ENCODE data around the gene PERCC1.

Gene PERCC1

DNA sequence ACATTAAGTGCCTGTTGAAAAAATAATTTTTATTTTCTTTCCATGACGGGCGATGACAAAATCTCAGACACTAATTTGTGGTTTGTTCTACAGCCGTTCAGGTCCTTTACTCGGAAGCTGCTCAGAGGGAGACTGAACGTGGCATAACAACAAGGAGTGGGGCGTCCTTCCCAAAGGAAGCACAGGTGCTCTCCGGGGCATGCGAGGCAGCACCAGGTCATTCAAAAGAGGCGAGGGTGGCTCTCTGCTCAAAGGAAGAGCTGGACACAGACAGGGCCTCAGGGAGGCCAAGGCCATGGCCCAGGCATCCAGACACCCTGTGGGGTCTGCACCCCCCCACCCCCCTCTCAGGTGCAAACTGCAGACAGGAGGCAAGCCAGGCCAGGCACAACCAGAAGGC lies 32.5 kb upstream of the PERCC1 start:
- no peak for DNase-seq (ENCODE audit: low read depth)
- no peak overlapping the region for H3K4me3 ChIP-seq (replicated peaks; ENCODE audit: low read depth, low read length)
- TF ChIP-seq, protein P1, sequence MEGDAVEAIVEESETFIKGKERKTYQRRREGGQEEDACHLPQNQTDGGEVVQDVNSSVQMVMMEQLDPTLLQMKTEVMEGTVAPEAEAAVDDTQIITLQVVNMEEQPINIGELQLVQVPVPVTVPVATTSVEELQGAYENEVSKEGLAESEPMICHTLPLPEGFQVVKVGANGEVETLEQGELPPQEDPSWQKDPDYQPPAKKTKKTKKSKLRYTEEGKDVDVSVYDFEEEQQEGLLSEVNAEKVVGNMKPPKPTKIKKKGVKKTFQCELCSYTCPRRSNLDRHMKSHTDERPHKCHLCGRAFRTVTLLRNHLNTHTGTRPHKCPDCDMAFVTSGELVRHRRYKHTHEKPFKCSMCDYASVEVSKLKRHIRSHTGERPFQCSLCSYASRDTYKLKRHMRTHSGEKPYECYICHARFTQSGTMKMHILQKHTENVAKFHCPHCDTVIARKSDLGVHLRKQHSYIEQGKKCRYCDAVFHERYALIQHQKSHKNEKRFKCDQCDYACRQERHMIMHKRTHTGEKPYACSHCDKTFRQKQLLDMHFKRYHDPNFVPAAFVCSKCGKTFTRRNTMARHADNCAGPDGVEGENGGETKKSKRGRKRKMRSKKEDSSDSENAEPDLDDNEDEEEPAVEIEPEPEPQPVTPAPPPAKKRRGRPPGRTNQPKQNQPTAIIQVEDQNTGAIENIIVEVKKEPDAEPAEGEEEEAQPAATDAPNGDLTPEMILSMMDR (IDR thresholded peaks at IDR 0.05; ENCODE audit: low read length, missing control alignments): no peak

DNA sequence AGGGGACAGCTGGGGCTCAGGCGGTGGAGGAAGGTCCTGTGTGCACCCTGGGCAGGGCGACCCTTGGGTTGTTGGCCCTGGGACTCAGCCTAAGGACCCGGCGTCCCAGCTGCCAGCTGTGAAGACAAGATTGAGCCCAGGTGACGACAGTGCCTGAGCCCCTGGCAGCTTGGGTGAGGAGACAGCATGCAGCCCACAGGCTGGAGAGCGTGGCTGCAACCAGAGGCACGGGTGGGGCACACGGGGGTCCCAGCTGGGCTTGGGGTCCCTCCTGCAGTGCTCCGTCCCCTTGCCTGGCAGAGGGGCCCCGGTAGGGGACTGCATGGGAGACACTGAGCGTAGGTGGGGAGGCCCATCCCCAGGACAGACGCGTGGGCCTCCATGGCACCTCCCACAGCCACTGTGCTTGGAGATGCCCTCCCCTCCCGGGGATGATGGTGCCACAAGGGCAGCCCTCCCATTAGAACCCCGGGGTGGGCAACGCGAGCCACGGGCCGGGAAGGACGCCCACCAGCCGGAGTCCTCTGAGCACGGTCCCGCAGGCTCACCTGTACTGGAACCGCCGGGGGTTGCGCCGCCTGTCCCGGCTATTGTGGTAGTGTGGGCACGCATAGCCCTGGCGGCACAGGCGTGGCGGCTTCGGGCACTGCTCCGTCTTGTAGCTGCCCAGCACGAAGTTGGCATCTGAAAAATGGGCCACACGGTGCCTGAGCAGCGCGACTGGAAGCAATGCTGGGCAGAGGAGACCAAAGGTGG lies 31.9 kb upstream of the PERCC1 start:
- H3K4me3 ChIP-seq (replicated peaks; ENCODE audit: low read depth, low read length): no peak overlapping the region
- no peak for DNase-seq (ENCODE audit: low read depth)
- TF ChIP-seq, protein P1 (IDR thresholded peaks at IDR 0.05; ENCODE audit: low read length, missing control alignments): no peak

DNA sequence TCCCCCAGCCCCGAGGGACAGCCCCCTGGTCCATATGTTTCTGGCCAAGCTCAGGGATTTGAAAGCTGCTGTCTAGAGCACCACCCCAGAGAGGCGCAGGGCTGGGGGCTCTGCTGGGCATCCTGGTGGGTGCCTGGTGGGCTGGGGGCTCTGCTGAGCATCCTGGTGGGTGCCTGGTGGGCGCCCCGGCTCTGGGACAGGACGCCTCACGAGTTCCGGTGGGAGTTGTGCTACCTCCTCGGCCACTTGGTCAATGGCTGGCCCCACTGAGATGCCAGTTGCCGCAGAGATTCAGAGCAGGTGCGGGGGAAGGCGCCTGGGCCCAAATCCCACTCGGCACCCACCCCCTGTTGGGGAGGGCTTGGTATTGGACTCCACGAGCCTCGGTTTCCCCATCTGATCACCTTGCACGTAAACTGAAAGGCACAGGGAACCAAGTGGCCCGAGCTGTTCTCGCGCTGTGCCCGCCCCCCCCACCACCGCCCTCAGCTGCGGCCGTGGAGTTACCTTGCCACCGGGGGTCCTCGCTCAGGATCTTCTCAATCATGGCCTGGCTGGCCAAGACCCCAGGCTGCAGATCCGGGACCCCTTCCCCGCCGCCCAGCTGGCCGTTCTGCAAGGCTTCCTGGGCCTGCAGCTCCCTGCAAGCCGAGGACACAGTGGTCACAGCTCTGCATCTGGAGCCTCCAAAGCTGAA lies 29.7 kb upstream of the PERCC1 start:
- H3K4me3 ChIP-seq (replicated peaks; ENCODE audit: low read depth, low read length): no peak overlapping the region
- no peak for DNase-seq (ENCODE audit: low read depth)
- TF ChIP-seq, protein P1 (IDR thresholded peaks at IDR 0.05; ENCODE audit: low read length, missing control alignments): no peak

DNA sequence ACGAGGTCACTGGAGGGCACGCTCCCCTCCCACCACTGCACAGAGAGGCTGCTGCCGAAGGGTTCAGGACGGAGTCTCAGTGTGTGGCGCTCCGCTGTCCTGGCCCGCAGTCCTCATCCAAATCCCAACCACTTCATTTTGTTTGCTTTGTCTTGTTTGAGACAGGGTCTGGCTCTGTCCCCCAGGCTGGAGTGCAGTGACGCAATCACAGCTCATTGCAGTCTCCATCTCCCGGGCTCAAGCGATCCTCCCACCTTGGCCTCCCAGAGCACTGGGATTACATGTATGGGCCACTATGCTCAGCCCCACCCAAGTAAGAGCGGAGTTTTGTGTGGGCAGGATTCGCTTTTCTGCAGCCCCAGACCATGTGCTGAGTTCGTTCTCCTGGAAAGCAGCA lies 29.1 kb upstream of the PERCC1 start:
- DNase-seq (ENCODE audit: low read depth): no peak
- H3K4me3 ChIP-seq (replicated peaks; ENCODE audit: low read depth, low read length): no peak overlapping the region
- TF ChIP-seq, protein P1 (IDR thresholded peaks at IDR 0.05; ENCODE audit: low read length, missing control alignments): no peak

DNA sequence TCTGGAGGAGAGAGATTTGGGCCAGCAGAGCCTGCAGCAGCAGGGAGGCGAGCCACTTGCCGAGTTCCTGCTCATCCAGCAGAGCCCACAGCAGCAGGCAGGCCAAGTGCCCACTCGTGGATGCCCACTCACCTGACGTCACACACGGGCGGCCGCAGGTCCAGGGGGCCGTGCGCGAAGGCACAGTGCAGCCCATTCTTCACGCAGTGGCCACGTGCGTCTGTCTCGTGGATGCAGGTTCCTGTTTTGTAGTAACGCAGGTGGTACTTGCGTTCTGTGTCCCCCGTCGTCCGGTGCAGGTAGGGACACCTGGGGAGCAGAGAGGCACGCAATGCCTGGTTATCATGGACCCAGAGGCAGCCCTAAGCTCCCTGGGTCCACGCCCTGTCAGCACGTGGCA lies 27.8 kb upstream of the PERCC1 start:
- TF ChIP-seq, protein P1 (IDR thresholded peaks at IDR 0.05; ENCODE audit: low read length, missing control alignments): no peak
- H3K4me3 ChIP-seq (replicated peaks; ENCODE audit: low read depth, low read length): no peak overlapping the region
- DNase-seq (ENCODE audit: low read depth): no peak

DNA sequence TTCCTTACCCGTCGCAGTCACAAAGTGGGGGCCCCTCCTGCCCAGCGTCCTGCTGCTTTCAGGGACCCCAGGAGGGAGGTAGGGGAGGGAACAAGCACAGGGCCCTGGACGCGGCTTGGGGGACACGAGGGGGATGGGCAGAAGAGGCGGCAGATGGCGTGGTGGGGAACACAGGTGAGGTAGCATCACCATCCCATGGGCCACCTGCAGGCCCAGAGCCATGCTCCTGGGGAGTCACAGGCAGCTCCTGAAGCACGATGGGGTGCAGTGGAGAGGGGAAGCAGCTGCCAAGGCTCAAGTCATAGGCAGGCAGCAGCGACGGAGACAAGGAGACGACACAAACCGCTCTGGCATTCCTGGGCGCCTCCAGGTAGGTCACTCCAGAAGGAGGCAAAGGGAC lies 27.1 kb upstream of the PERCC1 start:
- TF ChIP-seq, protein P1 (IDR thresholded peaks at IDR 0.05; ENCODE audit: low read length, missing control alignments): no peak
- H3K4me3 ChIP-seq (replicated peaks; ENCODE audit: low read depth, low read length): no peak overlapping the region
- DNase-seq (ENCODE audit: low read depth): no peak
